ENCODE measurements around the gene PDE9A.
"Not testable (repeated sequence)": the region's sequence is repeated elsewhere in the genome, so short reads cannot be mapped to it uniquely, and the experiment has no call there.

Gene PDE9A

DNA sequence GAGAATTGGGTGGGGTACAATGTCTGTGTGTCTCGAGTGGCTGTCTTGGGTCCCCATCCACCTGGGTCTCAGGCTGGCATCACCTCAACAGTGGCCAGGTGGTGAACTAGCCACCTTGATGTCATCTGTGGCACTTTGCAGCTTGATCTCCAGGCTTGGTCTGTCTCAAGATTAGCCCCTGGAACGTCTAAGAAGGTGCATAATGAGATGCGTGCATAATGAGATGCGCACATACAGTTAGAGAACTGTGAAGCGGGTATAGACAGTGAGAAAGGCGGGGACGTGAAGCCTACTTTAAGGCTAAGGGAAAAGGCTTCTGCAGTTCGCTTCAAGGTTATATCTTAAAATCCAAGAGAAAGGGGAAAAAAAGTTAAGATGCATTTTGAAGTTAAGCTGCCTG, 127.2 kb downstream of the PDE9A start:
- no peak for DNase-seq

DNA sequence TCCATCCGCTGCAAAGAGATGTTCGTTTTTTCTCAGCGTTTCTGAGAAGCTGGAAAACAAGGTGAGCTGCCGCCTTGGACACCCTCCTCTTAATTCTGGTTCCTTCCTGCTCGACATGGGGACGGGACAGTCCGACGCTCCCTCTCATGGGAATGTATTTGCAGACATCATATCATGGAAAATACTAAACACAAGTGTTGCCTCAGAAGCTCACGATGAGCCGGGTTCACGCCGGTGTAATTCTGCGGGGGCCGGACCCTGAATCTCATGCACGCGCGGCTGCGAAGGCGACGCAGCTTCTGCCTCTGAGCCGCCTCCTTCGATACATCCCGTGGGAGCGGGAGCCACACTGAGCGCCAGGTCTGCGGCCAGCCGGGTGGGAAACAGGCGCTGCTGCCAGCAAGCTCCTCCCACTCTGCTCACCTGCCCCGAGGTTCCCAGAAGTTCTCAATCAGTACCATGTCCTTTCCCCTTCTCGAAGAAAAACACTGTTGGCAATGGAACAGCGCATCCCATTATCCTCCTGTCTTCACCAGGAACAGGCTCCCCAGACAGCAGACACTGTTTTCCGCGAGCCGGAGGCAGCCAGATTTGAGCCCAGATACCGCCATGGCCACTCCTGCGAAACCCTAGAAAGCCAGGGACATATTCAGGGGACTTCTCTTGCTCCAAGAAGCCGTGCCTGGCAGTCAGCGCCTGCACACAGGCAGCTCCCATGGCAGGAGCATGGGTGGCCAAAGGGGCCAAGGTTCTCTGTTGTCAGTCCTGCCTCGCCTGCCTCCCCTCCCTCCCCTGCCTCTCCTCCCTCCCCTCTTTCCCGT, 127.9 kb downstream of the PDE9A start:
- DNase-seq = no peak

DNA sequence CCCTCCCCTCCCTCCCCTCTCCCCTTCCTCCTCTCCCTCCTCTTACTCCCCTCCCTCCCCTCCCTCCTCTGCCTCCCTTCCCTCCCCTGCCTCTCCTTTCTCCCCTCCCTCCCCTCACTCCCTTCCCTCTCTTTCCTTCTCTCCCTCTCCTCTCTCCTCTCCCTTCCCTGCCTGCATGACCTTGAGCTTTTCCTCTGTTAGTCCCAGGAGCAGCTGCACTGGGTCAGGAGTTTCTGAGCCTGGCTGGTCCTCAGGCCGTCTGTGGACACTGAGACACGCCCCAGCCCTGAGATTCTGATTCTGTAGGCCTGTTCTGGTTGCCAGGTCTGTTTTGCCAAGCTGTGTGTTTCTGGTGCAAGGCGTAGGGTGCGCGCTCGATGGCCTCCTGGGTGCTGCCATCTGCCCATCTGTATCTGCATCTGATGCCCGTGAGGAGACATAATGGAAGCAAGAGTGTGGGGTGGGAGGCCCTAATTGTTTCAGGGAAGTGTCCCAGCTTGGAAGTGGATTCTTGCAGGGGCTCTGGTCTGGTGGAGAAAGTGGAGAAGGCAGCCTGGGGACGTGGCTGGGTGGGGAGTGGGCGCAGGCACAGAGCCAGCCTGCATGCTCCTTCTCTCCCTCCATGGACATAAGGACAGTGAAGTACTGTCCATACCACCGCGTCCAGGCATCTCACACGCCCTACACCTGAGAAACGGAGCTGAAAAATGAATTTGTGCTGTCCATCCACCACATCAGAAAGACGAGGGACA, 128.7 kb downstream of the PDE9A start:
- DNase-seq = no peak

DNA sequence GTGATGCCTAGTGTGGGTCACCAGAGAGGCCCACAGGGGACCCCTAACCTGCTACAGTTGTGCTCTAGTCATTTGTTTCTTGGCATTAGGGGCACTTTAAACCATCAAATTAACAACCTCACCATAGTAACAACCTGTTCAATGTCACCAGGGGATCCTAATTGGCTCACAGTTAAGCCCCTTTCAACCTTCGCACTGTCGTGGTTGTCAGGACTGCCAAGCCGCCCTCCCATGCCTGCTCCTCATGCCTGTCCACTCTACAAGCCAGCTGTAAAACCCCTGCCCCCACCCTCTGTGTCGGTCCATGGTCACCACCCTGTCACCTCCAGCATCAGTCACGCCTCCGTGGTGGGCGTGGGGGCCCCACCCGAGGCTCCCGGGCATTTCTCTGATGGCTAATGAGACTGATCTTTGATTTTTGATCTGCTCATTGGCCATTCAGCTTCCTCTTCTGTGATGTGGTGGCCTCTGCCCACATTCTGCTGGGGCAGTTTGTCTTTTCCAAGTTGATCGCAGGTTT, 129.4 kb downstream of the PDE9A start:
- no peak for DNase-seq

DNA sequence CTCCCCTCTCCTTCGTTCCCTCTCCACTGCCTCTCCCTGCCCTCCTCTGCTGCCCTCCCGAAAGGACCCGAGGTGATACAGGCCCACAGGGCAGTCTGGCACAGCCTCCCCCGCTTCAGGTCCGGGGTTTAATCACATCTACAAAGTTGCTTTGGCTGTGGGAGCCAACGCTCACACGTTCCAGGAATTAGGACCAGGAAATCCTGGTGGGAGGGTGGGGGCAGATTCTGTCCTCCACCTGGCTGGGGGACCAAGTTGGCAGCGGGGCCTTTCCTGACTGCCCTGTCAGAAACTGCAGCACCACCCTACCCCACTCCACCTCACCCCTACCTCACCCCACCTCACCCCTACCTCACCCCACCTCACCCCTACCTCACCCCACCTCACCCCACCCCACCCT, 130.9 kb downstream of the PDE9A start:
- no peak for DNase-seq

DNA sequence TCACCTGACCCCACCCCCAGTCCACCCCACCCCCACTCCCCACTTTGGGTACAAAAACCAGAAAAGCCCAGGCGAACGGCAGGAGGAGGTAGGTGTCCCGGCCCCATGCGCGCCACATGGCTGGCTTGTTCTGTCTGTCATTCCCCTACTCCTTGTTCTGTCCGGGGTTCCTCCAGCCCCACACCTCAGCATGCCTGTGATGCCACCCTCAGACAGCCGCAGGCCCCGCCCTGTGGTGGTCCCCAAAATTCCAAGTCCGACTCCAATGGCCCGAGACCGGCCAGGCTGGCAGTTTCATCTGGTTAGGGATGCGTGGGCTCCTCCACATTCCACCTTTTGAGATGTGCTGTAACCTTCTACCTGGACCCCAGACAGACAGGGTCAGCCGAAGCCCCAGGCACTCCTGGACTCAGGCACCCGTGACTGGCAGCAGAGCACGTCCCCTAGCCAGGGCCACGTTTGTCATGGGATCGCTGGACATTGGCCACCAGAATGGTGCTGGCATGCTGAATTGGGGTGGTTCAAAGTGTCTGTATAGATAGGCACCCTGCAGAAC, 131.6 kb downstream of the PDE9A start:
- DNase-seq = no peak

DNA sequence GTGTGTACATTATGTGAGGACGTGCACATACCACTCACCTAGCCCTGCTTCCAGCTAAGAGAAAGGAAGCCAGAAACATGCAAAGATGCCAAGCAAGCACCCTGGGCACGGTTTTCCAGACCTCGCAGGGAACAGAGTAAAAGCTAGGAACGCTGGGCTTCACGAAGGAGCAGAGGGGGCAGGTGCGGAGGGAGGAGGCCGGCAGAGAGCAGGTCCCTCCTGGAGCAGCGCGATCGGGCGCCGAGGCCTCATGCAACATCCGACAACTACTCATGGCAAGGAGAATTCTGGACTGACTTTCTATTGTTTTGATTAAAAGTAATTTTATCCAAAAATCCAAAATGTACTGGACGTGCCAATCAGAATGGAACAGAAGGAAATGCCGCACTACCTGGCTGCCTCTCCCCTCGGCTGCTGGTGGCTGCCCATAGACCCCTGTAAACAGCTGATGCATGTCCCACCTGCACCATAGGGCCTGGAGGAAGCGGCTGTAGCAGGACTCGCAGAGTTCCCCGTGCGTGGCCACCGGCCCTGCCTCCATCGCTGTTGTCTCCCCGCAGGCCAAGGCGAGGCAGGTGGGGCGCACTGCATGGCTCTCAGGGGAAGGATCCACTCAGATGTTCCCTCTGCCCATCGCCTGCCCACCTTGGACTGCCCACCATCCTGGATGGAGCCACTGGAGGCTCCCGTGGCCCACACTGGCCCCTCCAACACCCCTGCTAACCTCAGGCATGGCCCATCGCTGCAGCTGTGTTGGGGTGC, 132.4 kb downstream of the PDE9A start:
- no peak for DNase-seq

DNA sequence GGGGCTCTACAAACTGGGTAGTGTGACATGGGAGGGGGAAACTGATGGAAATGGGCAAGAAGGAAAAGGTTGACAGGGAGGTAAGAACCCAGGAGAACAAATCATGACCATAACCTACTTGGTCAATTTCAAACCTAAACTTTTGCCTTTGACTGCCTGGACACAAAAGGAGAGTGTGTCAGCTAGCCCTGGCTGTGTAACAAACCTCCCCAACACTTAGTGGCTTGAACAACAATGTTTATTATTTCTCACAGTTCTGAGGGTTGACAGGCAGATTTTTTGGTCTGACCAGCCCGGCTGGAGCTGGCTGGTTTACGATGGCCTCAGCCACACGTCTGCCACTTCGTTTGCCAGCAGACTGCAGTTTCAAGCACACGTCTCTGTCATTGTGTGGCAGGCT, 133.5 kb downstream of the PDE9A start:
- DNase-seq = no peak

DNA sequence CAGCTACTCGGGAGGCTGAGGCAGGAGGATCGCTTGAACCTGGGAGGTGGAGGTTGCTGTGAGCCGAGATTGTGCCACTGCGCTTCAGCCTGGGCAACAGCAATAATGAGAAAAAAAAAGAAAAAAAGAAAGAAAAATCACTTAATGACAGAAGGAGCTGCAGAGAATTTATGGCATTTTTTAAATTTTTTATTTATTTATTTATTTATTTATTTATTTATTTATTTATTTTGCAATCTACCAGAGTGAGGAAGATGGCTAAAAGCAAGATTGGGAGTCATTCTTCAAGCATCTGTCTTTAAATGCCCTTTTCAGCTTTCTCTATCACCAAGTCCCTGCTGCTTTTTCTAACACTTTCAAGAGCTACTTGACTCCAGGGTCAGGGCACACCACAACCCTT, 134.2 kb downstream of the PDE9A start:
- DNase-seq = no peak

DNA sequence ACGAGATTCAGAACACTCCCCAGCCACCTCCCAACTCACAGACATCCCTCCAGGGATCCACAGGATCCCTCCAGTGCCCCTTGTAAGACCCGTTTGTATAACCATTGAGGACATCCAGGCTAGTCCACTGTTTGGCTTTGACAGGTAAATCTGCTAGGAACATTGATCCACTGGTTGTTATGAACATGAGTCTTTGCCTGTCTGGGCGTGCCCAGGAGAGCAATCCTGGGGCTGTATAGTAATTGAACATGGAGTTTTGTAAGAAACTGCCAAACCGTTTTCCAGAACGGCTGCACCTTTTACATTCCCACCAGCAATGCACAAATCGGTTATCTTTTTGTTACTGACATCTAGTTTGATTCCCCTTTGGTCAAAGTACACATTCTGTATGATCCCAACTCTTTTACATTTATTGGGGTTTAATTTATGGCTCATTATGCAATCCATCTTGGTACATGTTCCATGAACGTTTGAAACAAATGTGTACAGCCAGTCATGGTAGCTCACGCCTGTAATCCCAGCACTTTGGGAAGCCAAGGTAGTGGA, 137.2 kb downstream of the PDE9A start:
- no peak for DNase-seq

DNA sequence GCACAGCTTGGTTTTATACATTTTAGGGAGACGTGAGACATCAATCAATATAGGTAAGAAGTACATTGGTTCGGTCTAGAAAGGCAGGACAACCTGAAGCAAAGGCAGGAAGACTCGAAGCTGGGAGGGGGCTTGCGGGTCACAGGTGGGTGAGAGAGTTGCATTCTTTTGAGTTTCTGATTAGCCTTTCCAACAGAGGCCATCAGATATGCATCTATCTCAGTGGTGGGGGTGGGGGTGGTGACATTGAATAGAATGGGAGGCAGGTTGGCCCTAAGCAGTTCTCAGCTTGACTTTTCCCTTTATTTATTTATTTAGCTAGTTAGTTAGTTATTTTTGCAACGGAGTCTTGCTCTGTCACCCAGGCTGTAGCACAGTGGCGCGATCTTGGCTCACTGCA, 140.4 kb downstream of the PDE9A start:
- DNase-seq = no peak

DNA sequence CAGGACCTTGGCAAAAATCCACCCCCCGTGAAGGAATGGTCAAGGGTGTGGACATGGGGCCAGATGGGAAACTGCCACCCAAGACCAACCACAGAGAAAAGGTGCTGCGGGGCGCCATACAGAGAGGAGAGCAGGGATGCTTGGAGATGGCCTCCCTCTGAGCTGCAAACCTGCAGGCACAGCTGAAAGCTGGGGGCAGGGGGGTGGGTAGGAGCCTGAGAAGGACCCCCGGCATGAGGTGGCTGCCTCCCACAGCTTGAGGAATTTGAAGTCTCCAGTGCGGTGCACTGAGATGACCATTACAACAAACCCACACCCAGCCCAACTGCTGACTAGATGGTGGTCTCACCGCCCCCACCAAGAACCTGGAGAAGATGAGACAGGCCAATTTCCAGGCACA, 141.1 kb downstream of the PDE9A start:
- no peak for DNase-seq

DNA sequence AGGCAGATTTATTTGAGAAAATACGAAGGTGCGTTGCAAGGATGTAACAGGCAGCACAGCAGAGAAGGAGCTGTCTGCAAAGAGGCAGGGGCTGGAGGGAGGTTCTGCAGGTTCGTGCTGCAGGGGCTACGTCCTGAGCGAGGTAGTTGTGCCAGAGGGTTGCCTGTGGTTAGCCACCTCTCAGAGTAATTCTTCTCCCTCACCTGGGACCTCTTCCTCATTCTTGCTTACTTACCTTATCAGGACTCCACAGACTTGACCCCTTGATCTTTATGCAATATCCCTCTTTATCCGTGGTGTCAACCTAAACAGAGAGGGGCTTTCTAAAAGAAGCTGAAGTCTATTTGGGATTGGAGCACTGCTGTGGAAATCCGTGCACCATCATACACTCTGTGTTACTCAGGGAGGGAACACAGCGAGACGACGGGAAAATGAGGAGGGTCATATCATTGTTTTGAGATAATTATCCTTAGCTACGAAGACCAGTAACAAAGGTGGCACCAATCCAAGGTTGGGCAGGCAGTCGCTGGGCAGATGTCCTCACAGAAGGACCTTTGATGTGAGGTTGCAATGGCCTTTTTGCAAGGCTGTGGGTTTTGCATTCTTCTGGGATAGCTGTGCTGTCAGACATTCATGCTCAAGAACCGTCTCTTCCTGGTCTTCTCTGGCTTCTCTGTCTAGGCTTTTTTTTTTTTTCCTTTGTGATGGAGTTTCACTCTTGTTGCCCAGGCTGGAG, 143.1 kb downstream of the PDE9A start:
- DNase-seq = no peak

DNA sequence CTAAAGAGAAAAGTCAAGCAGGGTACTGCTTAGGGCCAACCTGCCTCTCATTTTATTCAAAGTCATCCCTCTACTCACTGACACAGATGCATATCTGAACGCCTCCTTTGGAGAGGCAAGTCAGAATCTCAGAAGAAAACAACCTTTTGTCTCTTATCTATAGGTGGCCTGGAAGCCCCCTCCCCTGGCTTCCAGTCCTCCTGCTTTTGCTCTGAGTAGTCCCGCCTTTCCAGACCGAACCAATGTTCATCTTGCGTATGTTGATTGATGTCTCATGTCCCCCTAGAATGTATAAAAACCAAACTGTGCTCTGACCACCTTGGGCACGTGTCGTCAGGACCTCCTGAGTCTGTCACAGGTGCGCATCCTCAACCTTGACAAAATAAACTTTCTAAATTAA, 144.1 kb downstream of the PDE9A start:
- no peak for DNase-seq

DNA sequence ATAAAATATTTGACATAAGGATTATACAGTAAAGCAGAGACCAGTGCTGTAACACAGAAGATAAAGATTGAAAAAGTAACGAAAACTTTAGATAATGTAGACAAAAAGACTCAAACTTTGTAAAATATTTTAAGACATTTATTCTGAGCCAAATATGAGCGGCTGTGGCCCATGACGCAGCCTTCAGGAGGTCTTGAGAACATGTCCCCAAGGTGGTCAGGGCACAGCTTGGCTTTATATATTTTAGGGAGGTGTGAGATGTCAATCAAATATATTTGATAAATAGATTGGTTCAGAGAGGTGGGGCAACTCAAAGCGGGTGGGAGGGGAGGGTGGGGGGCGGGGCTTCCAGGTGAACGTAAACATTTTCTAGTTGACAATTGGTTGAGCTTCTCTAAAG, 144.7 kb downstream of the PDE9A start:
- DNase-seq = no peak

DNA sequence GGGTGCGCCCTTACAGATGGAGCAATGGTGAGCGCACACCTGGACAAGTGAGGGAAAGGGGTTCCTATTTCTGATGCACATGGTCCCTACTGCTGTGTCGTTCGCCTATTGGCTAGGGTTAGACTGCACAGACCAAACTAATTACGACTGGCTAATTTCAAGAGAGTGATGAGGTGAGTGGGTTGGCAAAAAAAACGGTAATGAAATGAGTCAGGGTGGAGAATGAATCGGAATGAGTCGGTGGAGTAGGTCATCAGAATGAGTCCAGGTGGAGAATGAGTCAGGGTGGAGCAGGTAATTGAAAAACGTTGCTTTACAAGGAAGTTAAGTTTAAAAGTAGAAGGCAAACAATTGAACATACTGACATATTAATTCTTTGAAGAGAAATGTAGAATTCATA, 146.1 kb downstream of the PDE9A start:
- peak in 1 of 2 donors; percentile 27 for DNase-seq

DNA sequence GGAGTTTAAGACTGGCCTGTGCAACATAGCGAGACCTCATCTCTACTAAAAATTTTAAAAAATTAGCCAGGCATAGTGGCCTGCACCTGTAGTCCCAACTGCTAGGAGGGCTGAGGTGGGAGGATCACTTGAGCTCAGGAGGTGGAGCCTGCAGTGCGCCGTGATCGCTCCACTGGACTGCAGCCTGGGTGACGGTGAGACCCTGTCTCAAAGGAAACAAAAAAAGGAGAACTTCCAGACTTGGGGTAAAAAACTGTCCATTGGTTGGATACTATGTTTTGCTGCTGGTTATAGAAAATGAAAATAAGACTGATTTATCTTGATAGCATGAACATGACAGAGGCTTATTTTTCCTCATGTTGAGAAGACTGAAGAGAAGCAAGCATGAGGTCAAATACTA, 146.5 kb downstream of the PDE9A start:
- DNase-seq = no peak

DNA sequence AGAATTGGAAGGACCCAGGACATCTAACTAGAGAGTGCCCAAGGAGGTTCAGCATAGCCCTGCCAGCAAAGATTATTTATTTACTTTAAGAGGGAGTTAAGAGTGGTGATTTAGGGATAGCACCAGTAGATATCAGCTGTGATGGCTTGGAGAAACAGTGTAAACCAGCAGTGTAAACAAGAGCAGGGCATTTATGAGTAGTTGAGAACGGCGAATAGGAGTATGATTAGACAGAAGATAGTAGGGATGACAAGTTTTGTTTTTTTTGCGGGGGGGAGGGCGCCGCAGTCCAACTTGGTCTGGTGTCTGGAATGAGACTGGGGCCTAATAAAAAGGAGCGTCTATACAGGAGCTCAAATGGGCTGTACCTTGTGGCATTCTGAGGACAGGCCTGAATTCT, 148.2 kb downstream of the PDE9A start:
- not testable (repeated sequence) for DNase-seq

DNA sequence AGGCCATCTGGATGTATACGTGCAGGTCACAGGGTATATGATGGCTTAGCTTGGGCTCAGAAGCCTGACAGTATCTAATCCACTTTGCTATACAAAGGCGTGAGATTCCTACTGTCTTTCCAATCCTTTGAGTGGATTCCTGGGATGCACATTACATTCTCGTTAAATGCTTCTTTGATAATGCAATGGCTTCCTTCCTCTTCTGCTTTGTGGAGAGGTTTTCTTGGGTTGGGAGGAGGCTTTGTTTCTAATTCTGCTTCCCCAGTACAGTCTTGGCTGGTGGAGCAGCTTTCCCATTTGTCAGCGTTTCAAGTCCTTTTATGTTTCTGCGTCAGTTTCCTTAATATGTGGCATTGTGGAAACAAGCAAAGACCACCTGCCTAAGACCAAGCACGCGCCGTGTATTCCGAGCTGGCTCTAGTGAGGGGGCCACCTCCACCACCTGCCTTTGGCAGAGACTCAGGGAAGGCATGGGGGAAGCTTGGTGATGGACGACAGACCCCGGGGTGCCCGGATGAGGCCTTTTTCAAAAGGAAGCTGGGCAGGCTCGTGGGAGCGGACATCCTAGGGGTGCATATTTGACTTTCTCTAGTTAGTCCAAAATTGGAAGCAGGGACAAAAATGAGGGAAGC, 153.2 kb downstream of the PDE9A start:
- no peak for DNase-seq

DNA sequence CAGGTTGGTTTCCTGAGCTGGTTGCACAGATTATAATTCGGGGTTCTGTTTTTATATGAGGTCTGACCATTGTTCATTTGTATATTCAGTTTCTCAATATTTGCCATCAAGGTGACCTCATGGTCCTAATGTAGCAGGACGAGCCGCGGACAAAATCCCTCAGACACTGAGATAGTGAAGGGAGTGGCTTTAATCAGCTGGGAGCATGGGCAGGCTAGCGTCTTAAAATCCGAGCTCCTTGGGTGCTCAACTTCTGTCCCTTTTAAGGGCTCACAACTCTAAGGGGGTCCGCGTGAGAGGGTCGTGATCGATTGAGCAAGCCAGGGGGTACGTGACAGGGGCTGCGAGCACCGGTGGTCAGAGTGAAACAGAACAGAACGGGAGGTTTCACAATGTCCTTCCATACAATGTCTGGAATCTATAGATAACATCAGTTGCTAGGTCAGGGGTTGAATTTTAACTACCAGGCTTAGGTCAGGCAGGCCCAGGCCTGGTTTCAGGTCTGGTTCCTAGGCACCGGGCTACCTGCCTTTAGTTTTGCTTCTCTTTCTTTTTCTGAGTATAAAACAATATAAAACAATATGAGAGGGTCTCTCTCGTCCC, 154.0 kb downstream of the PDE9A start:
- not testable (repeated sequence) for DNase-seq

DNA sequence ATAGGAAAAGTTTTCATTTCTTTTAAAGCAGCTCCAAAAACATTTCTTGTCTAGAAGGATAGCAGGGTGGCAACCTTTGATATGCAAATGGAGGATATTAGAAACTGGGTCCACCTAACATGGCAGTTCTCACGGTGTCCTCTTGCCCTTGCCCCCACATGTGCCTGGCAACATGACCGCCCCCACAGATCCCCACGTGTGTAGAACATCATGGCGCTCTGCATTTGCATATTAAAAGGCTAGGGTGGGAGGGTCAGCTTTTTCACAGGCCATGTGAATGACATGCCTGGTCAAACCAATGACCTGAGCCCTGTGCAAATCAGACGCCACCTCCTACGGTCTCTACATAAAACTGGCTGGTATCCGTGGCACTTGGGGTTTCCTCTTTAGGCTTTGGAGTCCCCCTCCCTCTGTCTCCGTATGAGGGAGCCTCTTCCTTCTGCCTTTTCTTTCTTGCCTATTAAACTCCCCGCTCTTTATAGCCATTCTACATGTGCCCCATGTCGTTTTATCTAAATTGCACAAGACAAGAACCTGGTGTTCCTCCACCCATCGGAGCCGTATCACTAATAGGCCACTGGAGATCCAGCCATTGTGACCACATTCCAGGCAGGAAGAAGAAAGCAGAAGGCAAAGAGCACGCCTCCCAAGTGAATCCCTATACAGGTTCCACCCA, 154.7 kb downstream of the PDE9A start:
- no peak for DNase-seq
